Lower lobe of right lung (tissue), 2 donors: ENCODE data around the gene UBXN6. TPM values are rescaled to one million over a fixed set of nuclear protein-coding genes. Genes with fewer than 3 reads are reported as not detected.
A peak's percentile ranks its signal among the peaks of the same experiment; 100 is the strongest.

Experiments
- ATAC-seq, 2 donors: fragments of 200-7000 bp; cut with Tn5 transposase; one replicate each; pipeline ENCODE4 v1.9.1; 2020 to 2022; ENCODE audit warnings: mild to moderate bottlenecking in 2 of 2, moderate library complexity in 2 of 2
- DNase-seq: peaks from one replicate; pipeline ENCODE4 v3.0.0-alpha.2; 2020
- H3K27ac ChIP-seq: fragments of 200-600 bp; one replicate; pipeline ENCODE4 v1.8.0; 2022
- H3K27me3 ChIP-seq: fragments of 200-600 bp; one replicate; pipeline ENCODE4 v1.8.0; 2022; ENCODE audit warnings: low read depth
- H3K36me3 ChIP-seq: fragments of 200-600 bp; one replicate; pipeline ENCODE4 v1.8.0; 2022; ENCODE audit warnings: mild to moderate bottlenecking
- H3K4me1 ChIP-seq: fragments of 200-600 bp; one replicate; pipeline ENCODE4 v1.8.0; 2022
- H3K4me3 ChIP-seq: fragments of 200-600 bp; one replicate; pipeline ENCODE4 v1.8.0; 2022; ENCODE audit warnings: mild to moderate bottlenecking
- H3K9me3 ChIP-seq: fragments of 200-600 bp; one replicate; pipeline ENCODE4 v1.8.0; 2022
- CTCF ChIP-seq: fragments of 200-600 bp; IDR thresholded peaks from one replicate; pipeline ENCODE4 v1.8.0; 2022; ENCODE audit warnings: antibody characterized with exemption, mild to moderate bottlenecking
- intact Hi-C: fragments of 100-400 bp; cut with DNase I; formaldehyde crosslinking; loops from one replicate; pipeline ENCODE4 v1.11.0; 2022
- total RNA-seq: library from RNA; stranded (reverse); fragmentation: NEBNext Ultra II Directional; extraction: Animal tissue kit (Norgen Biotek cat#: 25700); gene quantifications from one replicate; pipeline ENCODE4 v1.2.1, GENCODE V29; 2021
- donor health status: DM: no; HTN: yes; CAD: no; lungs with severe emphysema.

UBXN6 gene
- total RNA-seq, 1 donor from 2014 or later: 86.1 TPM

- H3K4me1 ChIP-seq: peaks cover 14% of the 10 kb centered on the region
- ATAC-seq: peak; percentile 43 to 55
- H3K27ac ChIP-seq: peak overlapping the region; percentile 78
- peaks cover 24% of the 10 kb centered on the region for H3K36me3 ChIP-seq
- intact Hi-C loops: no loop called here
- no peaks in the 10 kb centered on the region for H3K9me3 ChIP-seq
- H3K27me3 ChIP-seq: no peaks in the 10 kb centered on the region
- no peak for TF ChIP-seq CTCF
- DNase-seq: peak; percentile 49
- H3K4me3 ChIP-seq: peak overlapping the region; percentile 61
Observed at GRCh38 chr19:4456843-4457653, 546 bp downstream of the UBXN6 start.

DNA sequence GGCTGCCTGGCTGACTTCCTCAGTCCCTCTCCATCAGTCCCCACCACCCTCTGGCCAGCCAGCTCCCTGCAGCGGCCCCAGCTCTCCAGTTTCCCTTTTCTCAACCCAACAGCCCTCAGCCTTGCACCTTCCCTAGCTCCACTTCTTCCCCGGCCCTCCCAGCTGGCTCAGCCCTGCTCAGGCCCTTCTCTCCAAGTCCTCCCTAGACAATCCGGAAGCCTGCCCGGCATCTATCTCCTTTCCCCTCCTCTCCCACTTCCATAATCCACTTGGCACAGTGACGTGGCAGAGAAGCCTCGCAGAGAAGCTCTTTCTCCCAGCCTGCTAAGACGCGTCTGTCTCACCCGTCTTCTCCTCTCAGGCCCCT, 1.1 kb downstream of the UBXN6 start:
- intact Hi-C loops: no loop called here
- Histone ChIP-seq H3K4me1 (peaks cover 14% of the 10 kb centered on the region), H3K27me3 (no peaks in the 10 kb centered on the region), H3K27ac (peak overlapping the region; percentile 50), H3K36me3 (peaks cover 29% of the 10 kb centered on the region), H3K9me3 (no peaks in the 10 kb centered on the region), H3K4me3 (peak overlapping the region; percentile 61)
- peak; percentile 3 to 13 for ATAC-seq
- peak; percentile 58 for DNase-seq
- no peak for TF ChIP-seq CTCF

DNA sequence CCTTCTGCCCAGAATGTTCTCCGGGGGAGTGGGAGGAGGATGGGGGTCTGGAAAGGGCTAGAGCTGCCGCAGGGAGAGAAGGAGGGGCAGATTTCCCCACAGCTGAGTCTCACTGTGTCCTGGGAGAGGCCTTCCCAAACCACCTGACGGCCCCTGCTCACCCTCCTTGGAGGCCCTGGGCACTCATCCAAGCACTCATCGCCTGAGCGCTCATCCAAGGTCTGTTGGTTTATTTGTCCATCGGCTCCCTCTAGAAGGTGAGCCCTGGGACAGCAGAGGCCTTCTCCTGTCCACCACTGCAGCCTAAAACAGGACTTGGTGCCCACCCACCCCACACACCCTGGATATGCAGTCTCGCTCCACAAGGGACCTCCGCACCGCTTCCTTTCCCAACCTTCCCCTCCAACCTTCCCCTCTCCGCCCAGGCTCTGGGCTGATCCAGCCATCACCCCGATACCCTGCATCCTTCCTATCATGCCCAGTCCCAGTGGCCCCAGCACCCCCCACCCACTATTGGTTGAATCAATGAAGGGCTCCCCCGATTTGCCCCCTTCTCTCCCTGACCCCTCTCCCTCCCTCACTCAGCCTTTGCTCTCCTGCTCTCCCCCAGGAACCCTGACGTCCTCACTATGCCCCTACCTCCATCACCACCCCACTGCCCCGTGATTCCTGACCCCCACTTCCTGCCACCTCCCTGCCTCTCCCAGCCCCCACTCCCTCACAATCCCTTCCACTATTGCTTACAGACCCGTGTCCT, 1.7 kb downstream of the UBXN6 start:
- H3K4me1 ChIP-seq: peaks cover 14% of the 10 kb centered on the region
- peak; percentile 59 for DNase-seq
- intact Hi-C loops: no loop called here
- no peak for TF ChIP-seq CTCF
- H3K27ac ChIP-seq: peak overlapping the region; percentile 50
- H3K36me3 ChIP-seq: peaks cover 35% of the 10 kb centered on the region
- no peaks in the 10 kb centered on the region for H3K9me3 ChIP-seq
- no peaks in the 10 kb centered on the region for H3K27me3 ChIP-seq
- H3K4me3 ChIP-seq: peak overlapping the region; percentile 61
- ATAC-seq: peak in 1 of 2 donors; percentile 0

GRCh38 chr19:4454747-4455718, 2.6 kb downstream of the UBXN6 start:
- H3K27me3 ChIP-seq: no peaks in the 10 kb centered on the region
- no peaks in the 10 kb centered on the region for H3K9me3 ChIP-seq
- H3K4me1 ChIP-seq: peaks cover 14% of the 10 kb centered on the region
- intact Hi-C loops: no loop called here
- peaks cover 44% of the 10 kb centered on the region for H3K36me3 ChIP-seq
- ATAC-seq: no peak
- H3K4me3 ChIP-seq: peak overlapping the region; percentile 6
- no peak overlapping the region for H3K27ac ChIP-seq
- no peak for DNase-seq
- no peak for TF ChIP-seq CTCF
